Brain microvascular endothelial cell (primary cell): ENCODE data around the gene GPR3.

ENCODE experiments used
- DNase-seq: peaks from one replicate; pipeline ENCODE4 v3.0.0-alpha.2; 2020
- H3K27ac ChIP-seq: fragments of 250-450 bp; sonication (Bioruptor Pico); 2 replicates; pipeline ENCODE4 v1.5.1; 2020; ENCODE audit warnings: mild to moderate bottlenecking, moderate library complexity
- H3K27me3 ChIP-seq: fragments of 250-450 bp; sonication (Bioruptor Pico); replicated peaks from 2 replicates; pipeline ENCODE4 v1.5.1; 2020; ENCODE audit warnings: mild to moderate bottlenecking
- H3K36me3 ChIP-seq: fragments of 250-450 bp; sonication (Bioruptor Pico); replicated peaks from 2 replicates; pipeline ENCODE4 v1.5.1; 2020; ENCODE audit warnings: mild to moderate bottlenecking
- H3K4me3 ChIP-seq: 2 replicates; pipeline ENCODE4 v1.5.1; 2011; ENCODE audit warnings: low read depth, mild to moderate bottlenecking, control low read depth, low read length, moderate library complexity
- CTCF ChIP-seq: IDR thresholded peaks from 2 replicates; pipeline ENCODE4 v1.5.1; 2011; ENCODE audit warnings: low read depth, mild to moderate bottlenecking, moderate library complexity, low read length, control low read depth, inconsistent platforms; ENCODE audit errors: missing control alignments
- in situ Hi-C: cut with HindIII; loops from 2 replicates; pipeline ENCODE4 v1.10.0; 2017; ENCODE audit warnings: low sequenced_read_pairs, low pct_ligation_motif_present

Gene GPR3

GRCh38 chr1:27361044-27361402 lies 31.4 kb upstream of the GPR3 start:
- Histone ChIP-seq H3K4me3 (no peak overlapping the region), H3K27ac (no peak overlapping the region), H3K27me3 (no peaks in the 10 kb centered on the region), H3K36me3 (peaks cover 20% of the 10 kb centered on the region)
- DNase-seq, result no peak
- in situ Hi-C loops, result no loop called here
- TF ChIP-seq CTCF, result no peak

GRCh38 chr1:27361553-27361952 lies 30.9 kb upstream of the GPR3 start:
- no peak for DNase-seq
- Histone ChIP-seq H3K27me3 (no peaks in the 10 kb centered on the region), H3K27ac (no peak overlapping the region), H3K4me3 (no peak overlapping the region), H3K36me3 (peaks cover 20% of the 10 kb centered on the region)
- TF ChIP-seq CTCF, result no peak
- in situ Hi-C loops, result no loop called here

GRCh38 chr1:27363766-27364695 lies 28.4 kb upstream of the GPR3 start:
- no peak for DNase-seq
- H3K4me3 ChIP-seq, result no peak overlapping the region
- H3K27me3 ChIP-seq, result no peaks in the 10 kb centered on the region
- peaks cover 3% of the 10 kb centered on the region for H3K36me3 ChIP-seq
- in situ Hi-C loops, result no loop called here
- no peak for TF ChIP-seq CTCF
- H3K27ac ChIP-seq, result no peak overlapping the region

- in situ Hi-C loops, result no loop called here
- DNase-seq, result no peak
- Histone ChIP-seq H3K36me3 (peaks cover 3% of the 10 kb centered on the region), H3K27me3 (no peaks in the 10 kb centered on the region), H3K27ac (no peak overlapping the region), H3K4me3 (peak overlapping the region; percentile 35)
- no peak for TF ChIP-seq CTCF
Measured at GRCh38 chr1:27364696-27365371, 27.6 kb upstream of the GPR3 start.

- in situ Hi-C loops, result no loop called here
- H3K27ac ChIP-seq, result peak overlapping the region; percentile 80
Measured at GRCh38 chr1:27365372-27366112, 26.9 kb upstream of the GPR3 start.

More at GRCh38 chr1:27365372-27366112, 26.9 kb upstream of the GPR3 start:
- H3K27me3 ChIP-seq, result no peaks in the 10 kb centered on the region
- DNase-seq, result peak; percentile 84
- H3K36me3 ChIP-seq, result peaks cover 3% of the 10 kb centered on the region
- H3K4me3 ChIP-seq, result peak overlapping the region; percentile 74
- no peak for TF ChIP-seq CTCF
